IgD-negative memory B cell (primary cell): ENCODE data around the gene SPRN. TPM values are rescaled to one million over a fixed set of nuclear protein-coding genes. Genes with fewer than 3 reads are reported as not detected.
"Not testable (repeated sequence)": the region's sequence is repeated elsewhere in the genome, so short reads cannot be mapped to it uniquely, and the experiment has no call there.

ENCODE experiments used
- H3K27ac Mint-ChIP-seq, 3 donors: one replicate each; pipeline ENCODE4 v1.8.0; 2020 to 2022; ENCODE audit warnings: mild to moderate bottlenecking in 3 of 3, mixed read lengths in 3 of 3, moderate library complexity in 1 of 3
- H3K27me3 Mint-ChIP-seq: one replicate; pipeline ENCODE4 v1.8.0; 2021; ENCODE audit warnings: mixed read lengths
- H3K36me3 Mint-ChIP-seq: one replicate; pipeline ENCODE4 v1.8.0; 2020; ENCODE audit warnings: mild to moderate bottlenecking, mixed read lengths
- H3K4me1 Mint-ChIP-seq, 3 donors: one replicate each; pipeline ENCODE4 v1.8.0; 2020 to 2022; ENCODE audit warnings: mixed read lengths in 3 of 3, mild to moderate bottlenecking in 1 of 3
- H3K4me3 Mint-ChIP-seq, 4 donors: one replicate each; pipeline ENCODE4 v1.8.0; 2020 to 2022; ENCODE audit warnings: mild to moderate bottlenecking in 4 of 4, mixed read lengths in 4 of 4, moderate library complexity in 3 of 4
- H3K9me3 Mint-ChIP-seq, 3 donors: one replicate each; pipeline ENCODE4 v1.8.0; 2020 to 2021; ENCODE audit warnings: mixed read lengths in 3 of 3, mild to moderate bottlenecking in 1 of 3
- polyA plus RNA-seq: library from polyadenylated mRNA; unstranded; fragments of 300-500 nt; fragmentation: Illumina TruSeq; gene quantifications from one replicate; pipeline ENCODE4 v1.2.3, GENCODE V29; 2021

Gene SPRN
- polyA plus RNA-seq, 1 donor from 2014 or later = 0.40 TPM

DNA sequence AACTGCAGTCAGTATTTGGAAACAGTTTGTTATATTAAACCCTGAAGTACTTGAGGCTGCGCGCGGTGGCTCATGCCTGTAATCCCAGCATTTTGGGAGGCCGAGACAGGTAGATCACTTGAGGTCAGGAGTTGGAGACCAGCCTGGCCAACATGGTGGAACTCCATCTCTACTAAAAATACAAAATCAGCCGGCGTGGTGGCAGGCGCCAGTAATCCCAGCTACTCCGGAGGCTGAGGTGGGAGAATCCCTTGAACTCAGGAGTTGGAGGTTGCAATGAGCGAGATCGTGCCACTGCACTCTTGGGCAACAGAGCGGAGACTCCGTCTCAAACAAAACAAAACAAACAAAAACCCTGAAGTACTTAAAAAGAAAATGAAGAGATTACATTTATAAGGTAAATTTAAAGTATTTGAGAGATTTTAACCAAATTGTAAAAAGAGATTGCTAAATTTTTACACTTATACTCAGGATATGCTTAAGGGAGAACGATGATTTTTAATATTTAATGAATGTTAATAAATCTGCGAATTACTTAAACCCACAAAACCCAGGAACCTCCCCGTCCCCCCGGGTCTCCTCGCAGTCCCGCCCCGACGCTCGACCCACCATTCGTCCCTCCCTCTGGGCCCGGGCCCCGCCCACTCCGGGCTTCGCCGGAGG is 30.9 kb downstream of the SPRN start:
- no peaks in the 10 kb centered on the region for H3K27me3 Mint-ChIP-seq
- peak overlapping the region; percentile 88 to 94 (median 90) for H3K4me3 Mint-ChIP-seq
- H3K9me3 Mint-ChIP-seq = no peaks in the 10 kb centered on the region
- peak overlapping the region; percentile 75 to 97 (median 77) for H3K27ac Mint-ChIP-seq
- peaks cover 33 to 36% (median 33%) of the 10 kb centered on the region in 3 donors for H3K4me1 Mint-ChIP-seq
- H3K36me3 Mint-ChIP-seq = peaks cover 7% of the 10 kb centered on the region

DNA sequence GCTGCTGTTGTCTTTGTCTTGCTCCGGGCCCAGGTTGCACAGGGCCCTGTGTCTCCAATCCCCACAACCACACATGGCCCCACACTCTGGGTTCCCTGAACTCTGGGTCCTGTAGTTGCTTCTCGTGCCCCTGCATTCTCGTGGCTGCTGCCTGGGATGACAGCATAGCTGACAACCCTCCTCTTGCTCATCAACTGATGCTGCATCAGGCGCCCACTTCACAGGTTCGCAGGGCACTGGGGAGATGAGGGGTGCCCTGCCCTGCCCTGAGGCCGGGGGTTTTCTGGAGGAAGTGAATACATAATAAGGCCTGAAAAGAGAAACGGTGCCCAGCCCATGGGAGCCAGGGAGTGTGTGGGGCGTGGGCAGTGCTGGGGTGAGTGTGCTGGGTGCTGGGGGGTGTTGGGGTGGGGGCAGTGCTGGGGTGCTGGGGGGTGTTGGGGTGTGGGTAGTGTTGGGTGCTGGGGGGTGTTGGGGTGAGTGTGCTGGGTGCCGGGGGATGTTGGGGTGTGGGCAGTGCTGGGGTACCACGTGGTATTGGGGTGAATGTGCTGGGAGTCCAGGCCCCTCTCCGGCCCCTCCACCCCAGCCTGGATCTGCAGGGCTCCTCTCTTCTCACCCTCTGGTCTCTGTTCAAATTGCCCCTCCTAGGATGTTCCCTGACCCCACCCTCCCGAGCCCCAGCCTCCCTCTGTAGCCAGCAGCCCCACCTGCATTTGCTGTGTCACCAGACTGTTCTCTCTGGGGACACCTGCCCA is 32.5 kb downstream of the SPRN start:
- H3K9me3 Mint-ChIP-seq = no peaks in the 10 kb centered on the region
- H3K4me1 Mint-ChIP-seq = peaks cover 35 to 39% (median 39%) of the 10 kb centered on the region in 3 donors
- peak overlapping the region; percentile 38 to 93 (median 90) for H3K4me3 Mint-ChIP-seq
- H3K36me3 Mint-ChIP-seq = peaks cover 4% of the 10 kb centered on the region
- no peaks in the 10 kb centered on the region for H3K27me3 Mint-ChIP-seq
- peak overlapping the region; percentile 81 to 93 (median 83) for H3K27ac Mint-ChIP-seq

DNA sequence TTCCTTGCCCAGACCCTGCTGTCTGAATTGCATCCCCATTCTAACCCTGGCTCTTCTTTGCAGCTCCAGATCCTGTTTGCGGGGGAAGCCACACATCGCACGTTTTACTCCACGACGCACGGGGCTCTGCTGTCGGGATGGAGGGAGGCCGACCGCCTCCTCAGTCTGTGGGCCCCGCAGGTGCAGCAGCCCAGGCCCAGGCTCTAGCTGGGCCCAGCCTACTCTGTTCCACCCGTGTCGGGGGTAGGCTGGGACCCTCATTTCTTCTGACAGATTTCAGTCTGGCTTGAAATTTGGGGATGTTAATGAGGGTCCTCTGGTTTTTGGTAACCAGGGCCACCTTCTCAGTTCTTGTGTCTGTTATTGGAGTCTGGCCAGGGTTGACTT is 33.2 kb downstream of the SPRN start:
- Mint-ChIP-seq H3K4me1 (peaks cover 35 to 39% (median 39%) of the 10 kb centered on the region in 3 donors), H3K4me3 (peak overlapping the region; percentile 12 to 97 (median 90)), H3K36me3 (peaks cover 3% of the 10 kb centered on the region), H3K9me3 (no peaks in the 10 kb centered on the region), H3K27ac (peak overlapping the region; percentile 81 to 93 (median 83)), H3K27me3 (no peaks in the 10 kb centered on the region)

- Mint-ChIP-seq H3K9me3 (no peaks in the 10 kb centered on the region), H3K27ac (peak overlapping the region; percentile 83 to 94 (median 93)), H3K4me1 (peaks cover 32 to 40% (median 40%) of the 10 kb centered on the region in 3 donors)
Observed at GRCh38 chr10:133390597-133391248, 33.7 kb downstream of the SPRN start.

DNA sequence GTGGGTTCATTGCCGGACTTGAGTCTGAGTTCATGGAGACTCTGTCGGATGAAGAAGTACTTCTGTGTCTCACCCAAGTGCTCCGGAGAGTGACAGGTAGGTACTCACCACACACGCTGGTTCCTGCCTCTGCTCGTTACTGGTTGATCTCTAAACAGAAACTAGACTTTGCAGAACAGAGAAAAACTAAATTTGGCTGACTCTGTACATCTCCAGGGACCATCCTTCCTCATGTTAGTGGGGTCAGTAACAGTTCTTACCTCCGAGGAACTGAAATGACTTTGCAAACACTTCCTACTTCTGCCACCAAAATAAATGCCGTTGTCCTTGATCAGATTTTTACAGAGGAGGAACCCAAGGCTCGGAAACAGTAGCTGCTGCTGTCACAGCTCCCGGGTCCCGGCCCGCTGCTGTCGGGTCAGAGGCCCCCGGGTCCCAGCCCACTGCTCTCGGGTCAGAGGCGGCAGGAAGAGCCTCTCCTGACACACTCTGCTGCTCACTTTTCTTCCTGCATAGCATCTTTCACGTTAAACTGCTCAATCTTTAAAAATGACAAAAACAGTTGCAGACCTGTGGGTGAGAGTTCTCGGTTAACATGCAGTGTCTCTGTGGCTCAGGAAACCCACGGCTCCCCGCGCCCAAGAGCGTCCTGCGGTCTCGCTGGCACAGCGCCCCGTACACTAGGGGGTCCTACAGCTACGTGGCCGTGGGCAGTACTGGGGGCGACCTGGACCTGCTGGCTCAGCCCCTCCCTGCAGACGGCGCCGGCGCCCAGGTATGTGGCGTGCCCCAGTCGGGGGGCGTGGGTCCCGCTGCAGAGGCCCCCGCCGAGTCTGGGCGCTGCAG is 35.2 kb downstream of the SPRN start:
- Mint-ChIP-seq H3K27me3 (no peaks in the 10 kb centered on the region), H3K4me1 (peaks cover 21 to 34% (median 32%) of the 10 kb centered on the region in 3 donors), H3K9me3 (no peaks in the 10 kb centered on the region), H3K4me3 (peak overlapping the region; percentile 90 to 98 (median 96)), H3K27ac (peak overlapping the region; percentile 83 to 97 (median 94)), H3K36me3 (peaks cover 3% of the 10 kb centered on the region)

More at GRCh38 chr10:133390597-133391248, 33.7 kb downstream of the SPRN start:
- Mint-ChIP-seq H3K27me3 (no peaks in the 10 kb centered on the region), H3K4me3 (peak overlapping the region; percentile 90 to 98 (median 96)), H3K36me3 (peaks cover 5% of the 10 kb centered on the region)

DNA sequence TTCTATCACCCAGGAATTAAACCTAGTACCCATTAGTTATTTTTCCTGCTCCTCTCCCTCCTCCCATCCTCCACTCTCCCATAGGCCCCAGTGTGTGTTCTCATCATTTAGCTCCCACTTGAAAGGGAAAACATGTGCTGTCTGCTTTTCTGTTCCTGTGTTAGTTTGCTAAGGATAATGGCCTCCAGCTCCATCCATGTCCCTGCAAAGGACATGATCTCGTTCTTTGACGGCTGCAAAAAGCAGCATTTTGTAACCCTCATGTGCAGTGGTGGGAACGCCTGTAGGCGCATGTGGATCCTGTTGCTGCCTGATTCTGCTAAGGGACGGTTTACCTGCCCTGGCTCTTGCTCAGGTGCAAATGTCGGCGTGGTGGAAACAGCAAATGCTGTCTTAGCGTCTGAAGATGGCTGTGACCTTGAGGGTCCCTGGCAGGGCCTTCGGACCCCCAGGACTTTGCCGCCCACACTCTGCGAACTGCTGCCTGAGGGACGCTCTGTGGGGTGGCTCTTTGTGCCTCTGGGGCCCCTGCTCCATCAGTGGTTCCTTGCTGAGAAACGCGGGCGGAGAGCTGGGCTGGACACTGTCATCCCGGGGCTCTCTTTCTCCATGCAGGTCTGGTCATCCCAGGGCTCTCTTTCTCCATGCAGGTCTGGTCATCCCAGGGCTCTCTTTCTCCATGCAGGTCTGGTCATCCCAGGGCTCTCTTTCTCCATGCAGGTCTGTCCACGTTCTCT is 36.0 kb downstream of the SPRN start:
- peak overlapping the region; percentile 83 to 97 (median 94) for H3K27ac Mint-ChIP-seq
- H3K27me3 Mint-ChIP-seq = no peaks in the 10 kb centered on the region
- H3K36me3 Mint-ChIP-seq = peaks cover 3% of the 10 kb centered on the region
- H3K4me3 Mint-ChIP-seq = peak overlapping the region; percentile 90 to 98 (median 96)
- no peaks in the 10 kb centered on the region for H3K9me3 Mint-ChIP-seq
- H3K4me1 Mint-ChIP-seq = peaks cover 21 to 32% (median 31%) of the 10 kb centered on the region in 3 donors

GRCh38 chr10:133386951-133387350 is 37.5 kb downstream of the SPRN start:
- not testable (repeated sequence) for H3K36me3 Mint-ChIP-seq, H3K27ac Mint-ChIP-seq, H3K9me3 Mint-ChIP-seq, H3K4me3 Mint-ChIP-seq, H3K27me3 Mint-ChIP-seq
- peaks cover 23 to 33% (median 30%) of the 10 kb centered on the region in 3 donors for H3K4me1 Mint-ChIP-seq

GRCh38 chr10:133385214-133385613 is 39.2 kb downstream of the SPRN start:
- H3K27me3 Mint-ChIP-seq = no peaks in the 10 kb centered on the region
- no peaks in the 10 kb centered on the region for H3K9me3 Mint-ChIP-seq
- H3K27ac Mint-ChIP-seq = no peak overlapping the region
- H3K4me1 Mint-ChIP-seq = peaks cover 23 to 28% (median 25%) of the 10 kb centered on the region in 3 donors
- H3K36me3 Mint-ChIP-seq = peaks cover 3% of the 10 kb centered on the region
- no peak overlapping the region for H3K4me3 Mint-ChIP-seq

DNA sequence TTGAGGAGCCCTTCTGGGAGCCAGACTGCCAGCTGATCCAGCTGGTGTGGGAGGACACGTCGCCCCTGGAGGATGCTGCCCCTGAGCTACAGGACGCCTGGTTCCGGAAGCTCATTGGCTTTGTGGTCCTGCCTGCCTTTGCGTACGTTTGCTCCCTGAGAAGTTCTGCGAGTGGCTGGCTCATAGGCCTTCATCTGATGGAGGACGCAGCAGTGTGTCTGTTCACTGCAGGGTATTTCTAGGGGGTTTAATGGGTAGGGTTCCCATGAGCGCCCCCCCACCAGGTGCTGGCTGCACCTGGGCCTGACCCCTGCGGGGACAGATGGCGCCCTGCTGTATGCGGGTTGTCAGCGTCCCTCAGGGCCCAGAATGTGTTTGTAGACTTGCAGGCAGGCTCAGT is 40.4 kb downstream of the SPRN start:
- no peaks in the 10 kb centered on the region for H3K9me3 Mint-ChIP-seq
- peak overlapping the region in 1 of 4 donors; percentile 57 for H3K4me3 Mint-ChIP-seq
- peaks cover 3% of the 10 kb centered on the region for H3K36me3 Mint-ChIP-seq
- peaks cover 21 to 27% (median 23%) of the 10 kb centered on the region in 3 donors for H3K4me1 Mint-ChIP-seq
- H3K27ac Mint-ChIP-seq = peak overlapping the region in 1 of 3 donors; percentile 54
- no peaks in the 10 kb centered on the region for H3K27me3 Mint-ChIP-seq

DNA sequence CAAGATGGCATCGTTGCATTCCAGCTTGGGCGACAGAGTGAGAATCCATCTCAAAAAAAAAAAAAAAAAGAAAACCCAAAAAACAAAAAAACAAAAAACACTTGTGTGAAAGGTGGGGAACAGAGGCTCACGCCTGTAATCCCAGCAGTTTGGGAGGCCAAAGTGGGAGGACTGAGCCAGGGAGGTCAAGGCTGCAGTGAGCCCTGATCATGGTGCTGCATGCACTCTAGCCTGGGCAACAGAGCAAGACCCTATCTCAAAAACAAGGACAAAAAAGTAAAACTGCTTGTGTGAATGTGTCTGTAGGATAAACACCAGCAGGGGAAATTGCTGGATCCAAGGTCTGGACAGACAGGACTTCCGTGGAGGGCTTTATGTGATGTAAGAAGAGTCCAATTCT is 40.9 kb downstream of the SPRN start:
- H3K27me3 Mint-ChIP-seq = no peaks in the 10 kb centered on the region
- H3K4me3 Mint-ChIP-seq = peak overlapping the region in 1 of 4 donors; percentile 86
- H3K27ac Mint-ChIP-seq = no peak overlapping the region
- no peaks in the 10 kb centered on the region for H3K9me3 Mint-ChIP-seq
- peaks cover 3% of the 10 kb centered on the region for H3K36me3 Mint-ChIP-seq
- peaks cover 17 to 24% (median 21%) of the 10 kb centered on the region in 3 donors for H3K4me1 Mint-ChIP-seq

GRCh38 chr10:133381036-133381435 is 43.4 kb downstream of the SPRN start:
- Mint-ChIP-seq H3K27me3 (no peaks in the 10 kb centered on the region), H3K9me3 (no peaks in the 10 kb centered on the region), H3K27ac (peak overlapping the region in 2 of 3 donors; percentile 5 to 87), H3K36me3 (peaks cover under 1% of the 10 kb centered on the region), H3K4me3 (peak overlapping the region; percentile 79 to 91 (median 87)), H3K4me1 (peaks cover 13 to 21% (median 16%) of the 10 kb centered on the region in 3 donors)

GRCh38 chr10:133379801-133380666 is 44.4 kb downstream of the SPRN start:
- Mint-ChIP-seq H3K4me3 (peak overlapping the region; percentile 79 to 91 (median 87)), H3K27me3 (no peaks in the 10 kb centered on the region), H3K9me3 (no peaks in the 10 kb centered on the region), H3K36me3 (no peaks in the 10 kb centered on the region), H3K4me1 (peaks cover 13 to 21% (median 16%) of the 10 kb centered on the region in 3 donors), H3K27ac (peak overlapping the region in 2 of 3 donors; percentile 78 to 87)
